SW480 (cell line): ENCODE results near the gene FBXW11.

Experiments used
- DNase-seq: peaks from one replicate; pipeline ENCODE4 v3.0.0-alpha.2; 2016; ENCODE audit warnings: low spot score

Gene FBXW11

GRCh38 chr5:171865471-171865870 is 141.0 kb downstream of the FBXW11 start:
- DNase-seq = no peak

GRCh38 chr5:171863935-171864334 is 142.5 kb downstream of the FBXW11 start:
- no peak for DNase-seq

DNA sequence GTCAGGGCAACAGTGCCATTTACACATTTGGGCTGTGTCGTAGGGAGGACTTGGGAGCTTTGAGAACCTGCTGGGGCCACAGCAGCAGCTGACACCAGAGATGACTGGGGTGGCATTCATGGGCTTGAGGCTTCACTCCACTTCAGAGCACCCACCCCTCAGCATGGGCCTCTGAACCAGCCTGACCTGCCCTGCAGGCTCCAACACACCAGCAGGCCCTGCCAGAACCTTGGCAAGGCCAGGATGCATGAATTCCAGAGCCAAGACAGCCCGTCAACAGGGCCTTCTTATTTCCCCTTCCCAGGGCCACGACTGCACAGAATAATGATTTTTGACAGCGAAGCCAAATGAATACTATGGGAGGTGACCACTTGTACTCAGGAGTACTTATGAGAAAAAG is 143.8 kb downstream of the FBXW11 start:
- DNase-seq = no peak

GRCh38 chr5:171861381-171861780 is 145.1 kb downstream of the FBXW11 start:
- DNase-seq = no peak

DNA sequence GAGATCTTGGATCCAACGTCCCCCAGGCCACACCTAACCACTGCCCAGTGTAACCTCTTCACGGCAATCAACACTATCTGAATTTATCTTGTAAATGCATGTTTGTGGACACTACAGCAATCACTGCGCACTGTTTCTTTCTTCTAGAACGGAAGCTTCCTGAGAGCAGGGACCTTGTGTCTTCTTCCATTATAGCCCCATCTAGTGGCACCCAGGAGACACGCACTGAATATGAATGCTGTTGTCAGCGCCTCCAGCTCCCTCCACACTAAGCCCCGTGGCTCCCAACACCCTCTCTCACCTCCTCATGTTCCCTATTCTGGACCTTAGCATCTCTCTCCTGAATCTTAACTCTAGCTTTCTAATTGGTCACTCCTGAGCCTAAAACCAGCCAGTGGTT is 148.1 kb downstream of the FBXW11 start:
- peak; percentile 33 for DNase-seq

GRCh38 chr5:171857489-171857876 is 149.0 kb downstream of the FBXW11 start:
- no peak for DNase-seq

DNA sequence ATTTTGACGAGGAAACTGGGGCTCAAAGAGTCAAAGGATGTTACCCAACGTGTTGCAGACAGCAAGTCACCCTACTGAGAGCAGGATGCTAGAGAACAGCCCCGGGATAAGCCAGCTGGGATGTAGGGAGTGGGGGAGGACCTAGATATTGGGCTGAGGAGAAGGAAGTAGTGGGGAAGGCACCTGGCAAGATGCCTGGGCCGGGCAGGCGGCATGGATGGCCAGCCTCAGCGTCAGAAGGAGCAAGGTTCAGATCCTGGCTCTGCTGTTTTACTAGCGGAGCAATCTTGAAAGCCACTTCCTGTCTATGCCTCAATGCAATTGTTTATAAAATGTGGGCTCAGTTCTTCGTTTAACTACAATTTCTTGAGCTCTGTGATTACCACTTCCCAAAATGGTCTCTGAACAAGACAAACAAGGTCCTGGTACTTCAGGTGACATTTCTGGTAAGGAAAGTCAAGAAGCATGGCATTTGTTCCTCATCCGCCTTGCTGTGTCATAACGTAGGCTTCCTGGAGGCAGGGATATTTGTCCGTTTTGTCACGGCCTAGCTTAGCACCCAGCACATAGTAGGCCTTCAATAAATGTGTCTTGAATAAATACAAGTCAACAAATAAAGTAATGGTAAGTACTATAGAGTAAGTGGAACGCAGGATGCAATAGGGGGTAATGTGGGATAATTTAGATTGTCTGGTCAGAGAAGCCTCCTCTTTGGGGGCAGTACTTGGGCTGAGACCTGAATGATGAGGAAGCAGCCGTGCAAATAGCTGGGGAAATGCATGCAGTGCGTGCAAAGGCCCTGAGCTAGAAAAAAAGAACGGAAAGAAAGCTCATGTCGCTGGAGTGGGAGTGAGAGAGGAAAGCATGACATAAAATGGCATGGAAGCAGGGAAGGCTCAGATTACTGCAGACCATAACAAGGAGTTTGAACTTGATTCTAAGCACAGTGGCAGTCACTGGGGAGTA is 150.4 kb downstream of the FBXW11 start:
- DNase-seq = no peak

DNA sequence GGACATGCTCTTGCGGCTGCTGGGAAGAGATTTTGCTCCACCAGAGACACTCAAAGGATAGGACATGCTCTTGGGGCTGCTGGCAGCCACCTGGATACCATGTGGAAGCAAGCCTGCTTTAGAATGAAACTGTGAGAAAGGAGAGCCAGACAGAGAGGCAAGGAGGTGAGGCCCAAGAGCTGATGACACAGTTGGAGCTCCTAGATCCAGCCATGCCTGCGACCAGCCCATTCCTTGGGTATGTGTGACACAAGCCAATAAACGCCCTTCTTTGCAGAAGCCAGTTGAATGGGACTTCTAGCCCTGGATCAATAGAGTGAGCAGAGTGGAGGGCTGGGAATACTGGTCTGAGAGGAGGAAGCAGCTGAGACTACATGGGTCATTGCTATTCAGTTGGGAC is 151.2 kb downstream of the FBXW11 start:
- no peak for DNase-seq

GRCh38 chr5:171852255-171852681 is 154.2 kb downstream of the FBXW11 start:
- DNase-seq = no peak

DNA sequence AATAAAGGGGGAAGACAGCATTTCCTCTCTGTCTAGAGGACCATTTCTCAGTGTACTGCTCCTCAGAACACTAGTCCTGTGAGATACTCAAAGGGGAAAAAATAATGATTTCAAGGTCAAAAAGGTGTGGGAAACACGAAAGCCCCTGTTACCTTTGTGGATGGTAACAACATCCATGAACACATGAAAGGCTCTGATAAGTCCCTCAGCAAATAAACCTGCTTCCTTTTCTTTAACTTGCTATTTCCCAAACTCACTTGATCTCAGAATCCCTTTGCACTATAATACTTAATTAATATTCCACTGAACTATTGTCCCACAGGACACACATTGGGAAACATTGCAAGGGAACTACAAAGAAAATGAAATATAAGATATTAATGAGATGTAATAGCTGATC is 155.2 kb downstream of the FBXW11 start:
- no peak for DNase-seq

GRCh38 chr5:171850324-171850947 is 156.0 kb downstream of the FBXW11 start:
- DNase-seq = peak; percentile 60

GRCh38 chr5:171849585-171850323 is 156.7 kb downstream of the FBXW11 start:
- DNase-seq = no peak

GRCh38 chr5:171848911-171849520 is 157.4 kb downstream of the FBXW11 start:
- DNase-seq = no peak

- peak; percentile 37 for DNase-seq
Observed at GRCh38 chr5:171848486-171848885, 158.0 kb downstream of the FBXW11 start.

GRCh38 chr5:171848006-171848405 is 158.4 kb downstream of the FBXW11 start:
- no peak for DNase-seq

DNA sequence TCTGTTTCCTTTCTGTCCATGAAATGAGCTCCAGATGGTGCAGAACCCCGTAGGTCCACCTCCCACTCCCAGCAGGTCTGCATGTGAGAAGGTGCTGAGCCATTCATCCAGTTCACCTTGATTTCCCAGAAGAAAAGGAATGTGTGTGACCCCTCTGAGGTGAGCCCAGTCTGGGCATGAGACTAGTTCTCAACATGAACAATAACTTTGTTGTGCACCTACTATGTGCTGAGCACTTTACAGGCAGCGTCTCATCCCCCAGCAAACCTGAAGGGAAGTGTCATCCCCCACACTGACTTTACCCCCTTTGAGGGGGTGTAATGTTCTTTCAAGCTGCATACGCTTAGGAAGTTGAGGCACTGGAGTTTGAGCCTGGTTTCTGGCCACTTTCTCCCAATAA is 159.4 kb downstream of the FBXW11 start:
- DNase-seq = no peak

GRCh38 chr5:171846323-171846722 is 160.1 kb downstream of the FBXW11 start:
- no peak for DNase-seq

GRCh38 chr5:171845857-171846256 is 160.6 kb downstream of the FBXW11 start:
- DNase-seq = peak; percentile 59

GRCh38 chr5:171845040-171845630 is 161.3 kb downstream of the FBXW11 start:
- DNase-seq = no peak

DNA sequence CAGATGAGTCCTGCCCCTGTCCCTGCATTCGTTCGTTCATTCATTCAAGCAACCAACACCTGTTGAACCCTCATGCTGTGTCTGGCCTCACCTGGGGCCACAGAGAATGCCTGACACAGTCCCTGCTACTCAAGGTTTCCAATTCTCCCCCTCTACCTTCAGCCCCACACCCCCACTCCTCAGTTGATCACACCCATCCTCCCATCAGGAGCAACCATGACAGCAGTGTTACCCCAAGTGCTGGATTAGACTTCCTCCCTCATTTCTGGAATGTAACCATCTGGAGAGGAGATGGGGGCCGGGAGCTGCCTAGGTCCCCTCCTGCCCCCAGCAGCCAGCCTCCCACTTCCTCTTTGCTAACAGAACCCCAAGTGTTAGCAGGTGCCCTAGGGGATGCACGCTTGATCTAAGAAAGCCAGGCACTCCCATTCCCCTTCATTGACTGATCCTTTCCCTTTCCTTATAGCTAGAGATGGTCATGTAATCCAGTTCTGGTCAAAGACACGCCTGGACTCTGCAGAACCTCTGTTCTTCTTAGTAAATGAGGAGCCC is 163.6 kb downstream of the FBXW11 start:
- no peak for DNase-seq

- DNase-seq = peak; percentile 17
Observed at GRCh38 chr5:171841984-171842776, 164.3 kb downstream of the FBXW11 start.
